A549 treated with DMSO at 1 μM for 4 hours (cell line): ENCODE data around the gene CFC1. TPM values are rescaled to one million over a fixed set of nuclear protein-coding genes. Genes with fewer than 3 reads are reported as not detected.

Experiments
- total RNA-seq: library from RNA; stranded (reverse); fragments of 200-300 nt; extraction: Qiagen RNA extraction; gene quantifications from 5 replicates; pipeline ENCODE4 v1.2.3, GENCODE V29; 2022; ENCODE audit warnings: low read depth

Gene CFC1
- not detected in 5 replicates for total RNA-seq

DNA sequence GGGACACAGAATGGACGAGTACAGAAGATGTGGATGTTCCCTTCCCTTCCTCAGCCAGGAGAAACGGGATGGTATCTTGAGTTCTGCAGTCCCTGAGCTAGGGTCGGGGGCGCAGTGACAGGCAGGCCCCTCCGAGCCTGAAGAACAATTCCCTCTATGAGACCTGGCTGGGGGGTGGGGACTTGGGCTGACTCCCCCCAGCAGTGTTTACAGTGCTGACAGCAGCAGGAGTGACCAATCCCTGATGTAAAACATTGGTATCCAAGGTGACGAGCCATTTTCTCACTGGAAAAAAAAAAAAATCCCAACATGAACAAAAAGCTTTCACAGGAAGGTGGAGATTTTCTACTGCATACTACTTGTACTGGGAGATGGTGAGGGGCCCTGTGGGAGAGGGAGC lies at the start of gene CFC1:
Gene CFC1 (minus strand): TSS at position 183 of the 400 bp plus-strand sequence. CDS start 288 bp downstream, outside the sequence.

DNA sequence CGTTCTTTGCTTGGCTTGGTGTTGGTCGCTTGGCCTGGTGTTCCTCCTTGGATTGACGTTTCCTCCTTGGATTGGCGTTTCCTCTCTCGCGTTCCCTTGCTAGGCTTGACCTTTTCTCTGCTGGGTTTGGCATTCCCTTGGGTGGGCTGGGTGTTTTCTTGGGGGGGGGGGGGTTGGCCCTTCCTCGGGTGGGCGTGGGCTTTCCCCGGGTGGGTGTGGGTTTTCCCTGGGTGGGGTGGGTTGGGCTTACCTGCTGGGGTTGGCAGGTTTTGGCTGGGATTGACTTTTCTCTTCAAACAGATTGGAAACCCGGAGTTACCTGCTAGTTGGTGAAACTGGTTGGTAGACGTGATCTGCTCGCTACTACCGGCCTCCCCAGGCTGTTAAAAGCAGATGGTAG lies 11.8 kb upstream of the CFC1 start, which contains the start of gene POTEJ:
Gene POTEJ (plus strand): TSS at position 301 of the 400 bp plus-strand sequence. CDS start 93 bp downstream, at position 394.

Other genes with a start within 250 kb of the CFC1 start
- 24.9 to 32.1 TPM (median 29.4 TPM) in 5 replicates for gene PTPN18, start 243.5 kb downstream of the CFC1 start, total RNA-seq
- 0.01 TPM in 1 of 5 replicates, not detected in the others for gene POTEI, start 90.2 kb downstream of the CFC1 start, total RNA-seq
- not detected in 5 replicates for gene CFC1B, start 78.4 kb downstream of the CFC1 start, total RNA-seq
- gene POTEJ, start 11.9 kb upstream of the CFC1 start, total RNA-seq: not detected in 5 replicates
- gene GPR148, start 129.5 kb upstream of the CFC1 start, total RNA-seq: not detected in 5 replicates
- not detected in 5 replicates for gene AMER3, start 156.0 kb upstream of the CFC1 start, total RNA-seq
- 6.3 to 7.7 TPM (median 6.8 TPM) in 5 replicates for gene ARHGEF4, start 237.3 kb upstream of the CFC1 start, total RNA-seq